GM21528 (cell line): ENCODE measurements around the gene GALNT10.
"Not testable (repeated sequence)": the region's sequence is repeated elsewhere in the genome, so short reads cannot be mapped to it uniquely, and the experiment has no call there.

Source experiments
- ATAC-seq: cut with Tn5 transposase; IDR thresholded peaks from one replicate; pipeline ENCODE4 v1.9.1; 2021; ENCODE audit warnings: mild to moderate bottlenecking, moderate library complexity; ENCODE audit not compliant: unreplicated experiment, low FRiP score

The GALNT10 gene

DNA sequence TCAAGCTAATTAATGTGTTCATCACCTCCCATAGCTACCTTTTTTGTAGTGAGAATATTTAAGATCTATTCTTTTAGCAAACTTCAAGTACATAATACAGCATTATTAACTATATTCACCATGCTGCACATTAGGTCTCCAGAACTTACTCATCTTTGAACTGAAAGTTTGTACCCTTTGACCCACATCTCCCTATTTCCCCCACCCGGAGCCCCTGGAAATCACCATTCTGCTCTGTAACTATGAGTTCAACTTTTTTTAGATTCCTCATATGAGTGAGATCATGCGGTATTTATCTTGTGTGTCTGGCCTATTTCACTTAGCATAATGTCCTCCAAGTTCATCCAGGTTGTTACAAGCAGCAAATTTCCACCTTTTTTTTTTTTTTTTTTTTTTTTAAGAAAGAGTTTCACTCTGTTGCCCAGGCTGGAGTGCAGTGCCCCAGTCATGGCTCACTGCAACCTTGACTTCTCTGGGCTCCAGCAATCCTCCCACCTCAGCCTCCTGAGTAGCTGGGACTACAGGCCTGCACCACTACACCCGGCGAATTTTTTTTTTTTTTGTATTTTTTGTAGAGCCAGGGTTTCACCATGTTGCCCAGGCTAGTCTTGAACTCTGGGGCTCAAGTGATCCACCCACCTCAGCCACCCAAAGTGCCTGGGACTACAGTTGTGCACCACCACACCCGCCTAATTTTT lies 154.9 kb downstream of the GALNT10 start:
- peak; percentile 69 for ATAC-seq

DNA sequence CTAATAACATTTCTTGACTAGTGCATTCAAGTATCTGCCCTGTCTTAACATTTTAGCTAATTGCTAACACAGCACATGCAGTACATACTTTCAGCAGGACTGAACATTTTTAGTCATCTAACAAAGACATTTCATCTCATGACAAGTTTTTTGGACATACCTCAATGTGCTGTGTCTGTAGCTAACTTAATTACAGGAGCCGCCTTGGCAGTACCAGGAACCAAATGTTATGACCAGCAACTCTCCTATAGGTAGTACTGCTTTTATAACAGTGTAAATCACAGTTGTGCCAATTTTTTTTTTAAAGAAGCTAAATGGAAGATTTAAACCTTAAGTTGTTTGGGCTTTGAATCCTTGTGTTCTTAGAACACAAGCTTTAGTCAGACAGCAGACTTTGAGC lies 155.9 kb downstream of the GALNT10 start:
- no peak for ATAC-seq

DNA sequence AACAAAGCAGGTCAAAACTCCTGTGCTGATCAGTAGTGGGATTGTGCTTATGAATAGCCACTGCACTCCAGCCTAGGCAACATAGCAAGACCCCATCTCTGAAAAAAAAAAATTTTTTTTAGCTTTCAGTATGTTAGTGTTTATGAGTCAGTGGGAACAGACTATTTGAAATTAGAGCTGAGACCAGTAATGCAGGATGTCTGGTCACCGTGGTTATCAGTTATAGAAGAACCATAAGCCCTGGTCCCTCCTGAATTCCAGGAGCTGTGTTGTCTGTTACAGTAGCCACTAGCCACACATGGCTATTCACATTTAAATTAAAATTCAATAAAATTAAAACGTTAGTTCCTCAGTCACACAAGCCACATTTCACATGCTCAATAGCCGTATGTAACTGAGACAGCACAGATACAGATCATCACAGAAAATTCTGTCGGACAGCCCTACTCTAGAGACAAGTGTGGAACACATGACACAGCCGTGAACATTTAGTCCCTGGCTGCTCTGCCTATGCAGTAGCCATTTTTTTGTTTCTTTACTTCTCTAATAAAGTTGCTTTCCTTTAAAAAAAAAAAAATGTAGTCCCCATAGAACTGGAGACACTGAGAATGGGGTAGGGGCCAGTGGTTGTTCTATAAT lies 159.2 kb downstream of the GALNT10 start:
- no peak for ATAC-seq

- ATAC-seq = no peak
Measured at GRCh38 chr5:154351141-154351540, 160.6 kb downstream of the GALNT10 start.

GRCh38 chr5:154351566-154351965 lies 161.0 kb downstream of the GALNT10 start:
- no peak for ATAC-seq

DNA sequence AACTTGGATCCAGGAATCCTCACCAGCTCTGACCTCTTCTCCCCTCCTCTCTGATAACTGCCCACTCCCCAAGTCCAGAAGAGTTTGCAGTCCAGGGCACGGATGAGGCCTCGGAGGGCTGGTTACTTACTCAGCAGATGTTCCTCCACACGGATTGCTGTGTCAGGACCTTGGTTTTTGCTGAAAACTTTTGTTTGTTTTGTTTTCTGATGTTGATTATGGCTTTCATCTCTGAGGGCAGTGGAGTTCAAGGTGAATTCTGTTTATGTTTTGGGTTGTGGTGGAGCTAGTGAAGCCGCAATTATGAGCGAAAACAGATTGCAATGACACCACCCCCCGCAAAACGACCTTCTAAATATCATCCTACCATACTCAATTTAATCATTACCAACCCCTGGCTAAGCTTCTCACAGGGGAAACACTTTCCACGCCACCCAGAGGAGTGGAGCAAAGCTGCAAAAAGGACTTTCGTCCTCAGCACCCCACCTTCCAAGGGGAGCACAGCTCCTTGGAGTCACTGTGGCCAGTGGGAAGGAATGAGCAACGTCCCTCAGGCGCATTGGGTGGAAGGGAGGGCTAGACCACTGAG lies 162.5 kb downstream of the GALNT10 start:
- no peak for ATAC-seq

DNA sequence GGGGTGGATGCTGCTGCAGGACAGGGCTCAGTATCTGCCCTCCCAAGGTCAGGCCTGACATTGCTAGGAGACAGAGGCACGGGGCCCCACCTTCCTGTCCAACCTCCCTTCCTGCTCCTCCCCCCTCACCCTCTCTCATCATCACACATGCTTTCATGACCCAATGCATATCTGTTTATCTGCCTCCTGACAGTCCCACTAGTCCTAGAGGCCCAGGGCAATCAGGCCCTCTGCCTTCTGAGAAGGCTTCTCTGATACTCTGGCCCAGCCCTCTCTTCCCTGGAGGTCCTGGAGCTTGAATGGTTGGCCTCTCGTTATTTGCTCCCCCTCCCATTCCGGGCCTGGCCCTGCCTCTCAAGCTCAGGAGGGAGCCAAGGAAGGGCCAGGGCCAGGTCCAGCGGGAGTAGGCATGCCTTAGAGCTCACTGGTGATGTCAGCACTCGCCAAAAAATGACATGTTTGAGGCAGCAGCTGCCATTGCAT lies 164.6 kb downstream of the GALNT10 start:
- ATAC-seq = no peak

- ATAC-seq = no peak
Measured at GRCh38 chr5:154356020-154356655, 165.6 kb downstream of the GALNT10 start.

DNA sequence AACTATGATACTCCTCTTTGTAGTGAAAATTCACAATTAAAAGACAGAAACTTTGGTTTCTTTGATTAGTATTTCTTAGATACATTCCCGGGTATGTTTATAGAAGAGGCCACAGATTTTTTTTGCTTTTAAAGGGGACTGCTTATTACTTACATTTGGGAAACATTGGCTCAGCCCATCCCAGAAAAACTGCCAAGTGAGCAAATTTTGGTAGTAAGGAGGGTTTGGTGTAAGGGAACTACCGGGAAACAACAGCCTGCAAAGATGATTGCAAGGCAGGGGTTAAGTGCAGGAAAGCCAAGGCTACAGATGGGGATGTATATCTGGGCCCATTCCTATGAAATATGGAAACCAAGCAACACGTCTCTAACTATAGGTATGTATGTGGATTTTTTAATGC lies 166.4 kb downstream of the GALNT10 start:
- ATAC-seq = no peak

- no peak for ATAC-seq
Measured at GRCh38 chr5:154358516-154359220, 168.1 kb downstream of the GALNT10 start.

- no peak for ATAC-seq
Measured at GRCh38 chr5:154359221-154359573, 168.7 kb downstream of the GALNT10 start.

DNA sequence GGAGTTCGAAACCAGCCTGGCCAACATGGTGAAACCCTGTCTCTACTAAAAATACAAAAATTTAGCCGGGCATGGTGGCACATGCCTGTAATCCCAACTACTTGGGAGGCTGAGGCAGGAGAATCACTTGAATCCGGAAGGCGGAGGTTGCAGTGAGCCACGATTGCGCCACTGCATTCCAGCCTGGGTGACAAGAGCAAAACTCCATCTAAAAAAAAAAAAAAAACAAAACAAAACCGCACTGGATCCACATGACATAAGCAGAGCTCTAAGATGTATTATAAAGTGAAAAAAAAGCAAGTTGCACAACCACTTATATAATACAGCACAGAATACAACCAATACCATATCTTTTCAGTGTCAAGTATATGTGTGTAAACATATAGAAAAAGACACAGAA lies 169.7 kb downstream of the GALNT10 start:
- not testable (repeated sequence) for ATAC-seq

DNA sequence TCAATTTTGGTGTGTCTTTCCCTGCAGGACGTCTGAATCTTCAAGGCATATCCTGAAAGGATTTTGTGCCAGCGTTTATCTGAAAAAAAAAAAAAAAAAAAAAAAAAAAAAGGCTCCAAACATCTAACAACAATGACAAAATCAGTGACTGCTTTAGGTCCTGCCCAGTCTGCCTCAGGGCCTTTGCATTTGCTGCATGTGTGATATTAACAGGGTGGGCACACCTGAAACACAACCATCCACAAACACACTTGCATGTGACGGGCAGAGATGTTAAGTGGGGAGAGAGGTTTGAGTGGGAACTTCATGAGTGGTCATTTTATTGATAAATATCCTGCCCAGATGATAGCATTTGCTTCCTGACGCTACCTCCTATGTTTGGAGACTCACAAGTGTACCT lies 172.9 kb downstream of the GALNT10 start:
- ATAC-seq = no peak

DNA sequence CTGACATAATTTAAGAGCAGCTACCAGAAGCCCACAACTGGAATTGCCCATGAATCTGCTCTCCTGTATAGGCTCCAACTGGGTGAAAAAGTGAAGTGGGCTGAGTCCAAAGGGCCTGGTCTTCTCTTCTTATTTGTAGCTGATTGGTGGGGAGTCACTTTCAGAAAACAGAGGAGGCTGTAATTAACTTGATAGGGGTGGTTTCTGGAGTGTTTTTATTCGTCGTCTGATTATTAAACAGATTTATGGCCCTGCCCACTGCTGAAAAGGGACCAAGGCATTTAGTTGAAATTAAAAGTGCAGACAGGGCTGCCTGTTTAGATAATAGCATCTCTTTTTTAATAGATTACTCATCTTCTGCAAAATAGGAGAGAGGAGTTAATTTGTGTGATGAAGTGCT lies 174.2 kb downstream of the GALNT10 start:
- ATAC-seq = no peak

DNA sequence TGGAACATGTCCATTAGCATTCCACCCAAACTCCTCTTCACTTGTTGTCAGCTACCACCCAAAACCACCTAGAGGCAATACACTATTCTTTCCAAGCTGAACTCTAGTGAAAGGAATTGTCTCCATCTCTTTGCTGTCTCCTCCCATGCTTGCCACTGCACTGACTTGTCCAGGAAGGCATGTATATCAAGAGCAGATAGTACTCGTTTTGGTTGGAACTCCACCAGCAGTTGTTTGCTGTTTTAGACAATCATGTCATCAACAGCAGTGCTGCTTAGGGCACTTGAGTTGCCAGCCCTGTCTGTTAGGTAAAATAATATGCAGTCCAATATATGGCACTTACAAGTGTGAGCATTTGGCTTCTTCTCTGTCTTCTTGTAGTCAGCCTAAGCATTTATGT lies 175.3 kb downstream of the GALNT10 start:
- no peak for ATAC-seq

GRCh38 chr5:154366353-154366752 lies 175.8 kb downstream of the GALNT10 start:
- no peak for ATAC-seq

DNA sequence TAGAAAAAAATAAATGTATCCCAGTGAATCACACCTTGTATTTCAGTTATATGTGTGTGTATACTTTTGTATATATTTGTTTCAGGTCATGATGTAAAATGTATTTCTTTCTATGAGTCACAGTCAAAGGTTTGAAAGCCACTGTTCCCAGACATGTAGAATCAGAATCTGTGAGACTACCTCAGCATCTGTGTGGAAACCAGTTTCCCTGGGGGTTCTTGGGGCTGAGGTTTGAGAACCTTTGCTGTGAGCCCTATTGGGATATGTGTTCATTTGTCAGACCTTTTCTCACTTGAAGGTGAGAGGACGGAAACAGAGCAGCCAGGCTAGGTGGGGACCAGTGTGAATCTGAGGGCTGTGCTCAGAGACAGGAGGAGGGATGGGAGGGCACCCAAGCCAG lies 176.6 kb downstream of the GALNT10 start:
- no peak for ATAC-seq

- no peak for ATAC-seq
Measured at GRCh38 chr5:154368041-154368800, 177.7 kb downstream of the GALNT10 start.

DNA sequence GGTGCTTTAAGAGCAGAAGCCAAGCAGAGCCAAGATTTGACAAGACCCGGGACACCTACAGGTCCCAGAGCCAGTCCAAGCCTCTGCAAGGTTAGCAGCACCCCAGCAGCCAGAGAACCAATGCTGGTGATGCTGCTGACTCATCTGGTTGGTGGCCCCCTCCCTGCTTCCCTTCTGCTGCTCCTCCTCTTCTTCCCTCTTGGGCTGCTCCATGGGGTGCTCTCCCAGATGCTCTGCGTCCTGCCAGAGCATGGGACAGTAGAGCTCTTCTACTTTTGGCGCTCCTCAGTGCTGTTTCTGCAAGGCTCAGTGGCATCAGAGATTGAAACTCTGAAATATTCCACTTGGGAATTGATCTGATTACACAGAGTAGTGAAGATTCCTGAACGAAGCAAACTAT lies 179.1 kb downstream of the GALNT10 start:
- ATAC-seq = no peak

GRCh38 chr5:154370119-154370518 lies 179.6 kb downstream of the GALNT10 start:
- ATAC-seq = no peak
